ENCODE data around the gene MCF2L.
"Not testable (repeated sequence)": the region's sequence is repeated elsewhere in the genome, so short reads cannot be mapped to it uniquely, and the experiment has no call there.

Gene MCF2L

GRCh38 chr13:113074876-113075275 lies 105.9 kb downstream of the MCF2L start:
- no peak for DNase-seq

GRCh38 chr13:113075711-113076110 lies 106.7 kb downstream of the MCF2L start:
- DNase-seq: no peak

GRCh38 chr13:113076681-113077401 lies 107.8 kb downstream of the MCF2L start:
- DNase-seq: no peak

- no peak for DNase-seq
Observed at GRCh38 chr13:113077566-113077952, 108.5 kb downstream of the MCF2L start.

- no peak for DNase-seq
Observed at GRCh38 chr13:113077953-113078901, 109.2 kb downstream of the MCF2L start.

GRCh38 chr13:113078902-113079780 lies 110.1 kb downstream of the MCF2L start:
- no peak for DNase-seq

- DNase-seq: not testable (repeated sequence)
Observed at GRCh38 chr13:113079781-113080080, 110.7 kb downstream of the MCF2L start.

- no peak for DNase-seq
Observed at GRCh38 chr13:113080361-113080831, 111.4 kb downstream of the MCF2L start.

- no peak for DNase-seq
Observed at GRCh38 chr13:113080901-113081521, 112.0 kb downstream of the MCF2L start.

GRCh38 chr13:113082198-113083021 lies 113.4 kb downstream of the MCF2L start:
- DNase-seq: no peak

- no peak for DNase-seq
Observed at GRCh38 chr13:113083022-113083373, 114.0 kb downstream of the MCF2L start.

- DNase-seq: no peak
Observed at GRCh38 chr13:113083402-113084061, 114.5 kb downstream of the MCF2L start.

- no peak for DNase-seq
Observed at GRCh38 chr13:113084094-113084942, 115.3 kb downstream of the MCF2L start.

- no peak for DNase-seq
Observed at GRCh38 chr13:113084943-113085540, 116.0 kb downstream of the MCF2L start.

- DNase-seq: no peak
Observed at GRCh38 chr13:113086031-113086750, 117.2 kb downstream of the MCF2L start.

- no peak for DNase-seq
Observed at GRCh38 chr13:113086991-113087922, 118.2 kb downstream of the MCF2L start.

GRCh38 chr13:113087923-113088690 lies 119.1 kb downstream of the MCF2L start:
- DNase-seq: no peak
